ENCODE results near the gene LDHD. TPM values are rescaled to one million over a fixed set of nuclear protein-coding genes. Genes with fewer than 3 reads are reported as not detected.

The LDHD gene
- total RNA-seq, 6 experiments from 2014 or later = 62.9 to 98.5 (median 90.2) TPM

- no peaks in the 10 kb centered on the region for H3K27me3 ChIP-seq
- WGBS (ENCODE audit: insufficient coverage, low coverage, low lambda C conversion rate, missing lambda C conversion rate) = 29% methylated on average over 2 of the region's 2 CpGs
- TF ChIP-seq POLR2A (IDR thresholded peaks at IDR 0.05) (no peak), CTCF (IDR thresholded peaks at IDR 0.05) (no peak)
- H3K4me1 ChIP-seq = peaks cover 0 to 25% (median 11%) of the 10 kb centered on the region in 4 donors
- no peak overlapping the region for H3K4me3 ChIP-seq
- no peaks in the 10 kb centered on the region for H3K9me3 ChIP-seq
- intact Hi-C loops (cut with DNase I) = no loop called here
- H3K27ac ChIP-seq = no peak overlapping the region
- H3K36me3 ChIP-seq = no peaks in the 10 kb centered on the region
- ATAC-seq (peak; percentile 19 to 46 (median 26)), DNase-seq (peak in 1 of 3 donors; percentile 62)
Measured at GRCh38 chr16:75072239-75072947, 44.2 kb downstream of the LDHD start.

GRCh38 chr16:75071621-75072020 is 45.0 kb downstream of the LDHD start:
- no peak for ATAC-seq
- H3K27me3 ChIP-seq = no peaks in the 10 kb centered on the region
- H3K4me3 ChIP-seq = no peak overlapping the region
- TF ChIP-seq POLR2A (IDR thresholded peaks at IDR 0.05) (no peak), CTCF (IDR thresholded peaks at IDR 0.05) (no peak)
- no peak overlapping the region for H3K27ac ChIP-seq
- no peaks in the 10 kb centered on the region for H3K9me3 ChIP-seq
- intact Hi-C loops (cut with DNase I) = no loop called here
- no peak for DNase-seq
- no peaks in the 10 kb centered on the region for H3K36me3 ChIP-seq
- peaks cover 0 to 25% (median 11%) of the 10 kb centered on the region in 4 donors for H3K4me1 ChIP-seq
- WGBS (ENCODE audit: insufficient coverage, low coverage, low lambda C conversion rate, missing lambda C conversion rate) = 81% methylated on average over 3 of the region's 3 CpGs

- TF ChIP-seq CTCF (IDR thresholded peaks at IDR 0.05) = no peak
- no peak for TF ChIP-seq POLR2A (IDR thresholded peaks at IDR 0.05)
- Histone ChIP-seq H3K27ac (peak overlapping the region in 2 of 3 donors; percentile 37 to 48), H3K36me3 (no peaks in the 10 kb centered on the region), H3K4me1 (peaks cover 0 to 32% (median 11%) of the 10 kb centered on the region in 4 donors), H3K27me3 (no peaks in the 10 kb centered on the region), H3K9me3 (no peaks in the 10 kb centered on the region), H3K4me3 (no peak overlapping the region)
- WGBS (ENCODE audit: insufficient coverage, low coverage, low lambda C conversion rate, missing lambda C conversion rate) = 39% methylated on average over 10 of the region's 11 CpGs
- DNase-seq (peak; percentile 75 to 94 (median 91)), ATAC-seq (peak; percentile 84 to 94 (median 94))
- intact Hi-C loops (cut with DNase I) = no loop called here
Measured at GRCh38 chr16:75070012-75070841, 46.4 kb downstream of the LDHD start.

- intact Hi-C loops (cut with DNase I) = no loop called here
- Histone ChIP-seq H3K27ac (no peak overlapping the region), H3K4me3 (no peak overlapping the region), H3K36me3 (no peaks in the 10 kb centered on the region), H3K4me1 (peaks cover 0 to 46% (median 11%) of the 10 kb centered on the region in 4 donors), H3K27me3 (no peaks in the 10 kb centered on the region), H3K9me3 (no peaks in the 10 kb centered on the region)
- no peak for ATAC-seq
- no peak for TF ChIP-seq CTCF (IDR thresholded peaks at IDR 0.05)
- no peak for TF ChIP-seq POLR2A (IDR thresholded peaks at IDR 0.05)
- WGBS (ENCODE audit: insufficient coverage, low coverage, low lambda C conversion rate, missing lambda C conversion rate) = 64% methylated on average over 7 of the region's 10 CpGs
- no peak for DNase-seq
Measured at GRCh38 chr16:75068085-75069031, 48.2 kb downstream of the LDHD start.
